Transverse colon (tissue), 4 donors: ENCODE results near the gene HOXD3.

Experiments
- EP300 ChIP-seq: sonication (generic); formaldehyde crosslinking; IDR thresholded peaks from one replicate; pipeline ENCODE4 v1.6.1; 2017; ENCODE audit warnings: antibody characterized with exemption, low read depth
- POLR2AphosphoS5 ChIP-seq, 3 donors: sonication (generic); formaldehyde crosslinking; IDR thresholded peaks; one replicate each; pipeline ENCODE4 v1.6.1; 2016; ENCODE audit warnings: antibody characterized with exemption in 3 of 3
- TF ChIP-seq, protein P1 (sequence below), 5 experiments: fragments of 200-600 bp in 3 of 5; fragments of 450-650 bp in 2 of 5; sonication (generic) in 3 of 5; IDR thresholded peaks; 1 replicate in 2 of 5; 2 replicates in 3 of 5; pipeline ENCODE4 v1.5.1; 2016 to 2017; ENCODE audit warnings: antibody characterized with exemption in 5 of 5, inconsistent platforms in 3 of 5, mild to moderate bottlenecking in 2 of 5, moderate library complexity in 1 of 5

- TF ChIP-seq, protein P1, sequence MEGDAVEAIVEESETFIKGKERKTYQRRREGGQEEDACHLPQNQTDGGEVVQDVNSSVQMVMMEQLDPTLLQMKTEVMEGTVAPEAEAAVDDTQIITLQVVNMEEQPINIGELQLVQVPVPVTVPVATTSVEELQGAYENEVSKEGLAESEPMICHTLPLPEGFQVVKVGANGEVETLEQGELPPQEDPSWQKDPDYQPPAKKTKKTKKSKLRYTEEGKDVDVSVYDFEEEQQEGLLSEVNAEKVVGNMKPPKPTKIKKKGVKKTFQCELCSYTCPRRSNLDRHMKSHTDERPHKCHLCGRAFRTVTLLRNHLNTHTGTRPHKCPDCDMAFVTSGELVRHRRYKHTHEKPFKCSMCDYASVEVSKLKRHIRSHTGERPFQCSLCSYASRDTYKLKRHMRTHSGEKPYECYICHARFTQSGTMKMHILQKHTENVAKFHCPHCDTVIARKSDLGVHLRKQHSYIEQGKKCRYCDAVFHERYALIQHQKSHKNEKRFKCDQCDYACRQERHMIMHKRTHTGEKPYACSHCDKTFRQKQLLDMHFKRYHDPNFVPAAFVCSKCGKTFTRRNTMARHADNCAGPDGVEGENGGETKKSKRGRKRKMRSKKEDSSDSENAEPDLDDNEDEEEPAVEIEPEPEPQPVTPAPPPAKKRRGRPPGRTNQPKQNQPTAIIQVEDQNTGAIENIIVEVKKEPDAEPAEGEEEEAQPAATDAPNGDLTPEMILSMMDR (IDR thresholded peaks at IDR 0.05) = no peak
- TF ChIP-seq EP300 = no peak
- TF ChIP-seq POLR2AphosphoS5 (IDR thresholded peaks at IDR 0.05) = no peak
Observed at GRCh38 chr2:176127774-176128072, 29.4 kb upstream of the HOXD3 start.
